Caco-2 (cell line): Measurements from ENCODE around the gene ZNF839. TPM values are rescaled to one million over a fixed set of nuclear protein-coding genes. Genes with fewer than 3 reads are reported as not detected.

ENCODE experiments used
- BruUV-seq: library from RNA; stranded (reverse); fragments of 400-500 nt; replicated peaks from 2 replicates; lab custom pipeline; 2021; lab: Mats Ljungman, UMichigan
- CTCF ChIA-PET: fragments of 300-600 bp; sonication (Branson Sonifier 250); formaldehyde crosslinking; loops from one replicate; lab custom pipeline; 2022; ENCODE audit warnings: antibody characterized with exemption; lab: Charles Lee
- POLR2A ChIA-PET: fragments of 300-600 bp; sonication (Branson Sonifier 250); formaldehyde crosslinking; loops from one replicate; lab custom pipeline; 2022; ENCODE audit warnings: antibody characterized with exemption; lab: Charles Lee
- DNase-seq, 2 experiments: peaks; one replicate each; pipeline versions ENCODE4 v3.0.0 to v3.0.0-alpha.2; 2020 to 2022
- H3K27me3 ChIP-seq: replicated peaks from 2 replicates; pipeline ENCODE4 v1.6.0; 2011; ENCODE audit warnings: low read length; ENCODE audit not compliant: control insufficient read depth, insufficient read depth
- H3K36me3 ChIP-seq: 2 replicates; pipeline ENCODE4 v1.5.1; 2011; ENCODE audit warnings: low read length; ENCODE audit not compliant: control insufficient read depth, insufficient read depth
- H3K4me1 ChIP-seq: fragments of 250-450 bp; sonication (Bioruptor Pico); 2 replicates; pipeline ENCODE4 v1.5.1; 2020; ENCODE audit warnings: mild to moderate bottlenecking
- H3K4me3 ChIP-seq: 2 replicates; pipeline ENCODE4 v1.5.1; 2011; ENCODE audit warnings: low read depth, mild to moderate bottlenecking, control low read depth, low read length
- H3K9me3 ChIP-seq: fragments of 250-450 bp; sonication (Bioruptor Pico); 2 replicates; pipeline ENCODE4 v1.5.1; 2020; ENCODE audit warnings: mild to moderate bottlenecking, moderate library complexity
- H3K27ac Mint-ChIP-seq: one replicate; pipeline ENCODE4 v1.8.0; 2022; ENCODE audit warnings: mixed read lengths; ENCODE audit not compliant: unreplicated experiment
- H3K27me3 Mint-ChIP-seq: one replicate; pipeline ENCODE4 v1.8.0; 2022; ENCODE audit warnings: mixed read lengths; ENCODE audit not compliant: insufficient read depth, unreplicated experiment
- H3K36me3 Mint-ChIP-seq: one replicate; pipeline ENCODE4 v1.8.0; 2022; ENCODE audit warnings: mild to moderate bottlenecking, mixed read lengths; ENCODE audit not compliant: insufficient read depth, unreplicated experiment
- H3K4me1 Mint-ChIP-seq: one replicate; pipeline ENCODE4 v1.8.0; 2022; ENCODE audit warnings: low read depth, mixed read lengths; ENCODE audit not compliant: unreplicated experiment
- H3K4me3 Mint-ChIP-seq: one replicate; pipeline ENCODE4 v1.8.0; 2022; ENCODE audit warnings: mild to moderate bottlenecking, moderate library complexity, mixed read lengths; ENCODE audit not compliant: unreplicated experiment
- H3K9me3 Mint-ChIP-seq: one replicate; pipeline ENCODE4 v1.8.0; 2022; ENCODE audit warnings: mixed read lengths; ENCODE audit not compliant: unreplicated experiment
- intact Hi-C: fragments of 100-400 bp; cut with micrococcal nuclease; formaldehyde crosslinking; loops from one replicate; pipeline ENCODE4 v1.10.0; 2022; ENCODE audit not compliant: unreplicated experiment
- total RNA-seq: library from RNA; stranded (reverse); gene quantifications from 2 replicates; pipeline ENCODE4 v1.2.3, GENCODE V29; 2022
- TF ChIP-seq, protein P1 (sequence below), 2 experiments: fragments of 200-600 bp in 1 of 2; IDR thresholded peaks; 1 replicate in 1 of 2; 2 replicates in 1 of 2; pipeline versions ENCODE4 v1.5.1 to v1.8.0; 2011 to 2022; ENCODE audit warnings: antibody characterized with exemption in 1 of 2, control low read depth in 1 of 2, inconsistent platforms in 1 of 2, low read depth in 1 of 2, low read length in 1 of 2, mild to moderate bottlenecking in 1 of 2, moderate library complexity in 1 of 2; ENCODE audit not compliant: insufficient read depth in 1 of 2, severe bottlenecking in 1 of 2, unreplicated experiment in 1 of 2

Gene ZNF839
- total RNA-seq, 1 experiment from 2014 or later: 11.9 TPM

DNA sequence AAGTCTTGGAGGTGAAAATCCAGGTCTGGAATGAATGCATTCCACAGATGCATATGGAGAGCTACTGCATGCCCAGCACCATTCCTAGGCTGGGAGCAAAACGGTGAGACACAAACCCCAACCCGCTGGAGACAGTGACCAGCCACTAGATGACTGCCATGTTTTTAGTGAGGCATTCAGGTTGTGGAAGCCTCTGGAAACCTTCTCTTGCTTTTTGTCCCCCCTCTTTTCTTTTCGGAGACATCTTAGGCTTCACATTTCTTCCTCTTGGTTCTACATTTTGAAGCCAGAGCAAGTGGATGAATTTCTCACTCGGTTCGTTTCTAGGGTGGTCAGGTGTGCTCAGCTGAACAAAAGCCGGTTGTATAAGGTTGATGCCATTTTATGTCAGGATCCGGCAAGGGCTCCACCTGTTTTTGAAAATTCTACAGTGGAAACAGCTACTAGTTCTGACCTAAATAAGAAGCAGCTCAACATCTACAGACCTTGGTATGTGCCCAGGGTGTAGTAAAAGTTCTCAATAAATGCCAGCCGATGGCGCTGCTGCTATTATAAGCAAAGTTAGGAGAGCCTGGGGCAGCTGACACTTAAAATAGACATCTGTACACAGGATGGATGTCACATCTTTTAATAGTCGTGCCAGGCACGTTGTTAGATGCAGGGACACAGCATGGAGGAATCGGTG, 1.8 kb upstream of the ZNF839 start:
- peak overlapping the region; percentile 89 for H3K4me3 Mint-ChIP-seq
- CTCF ChIA-PET: interaction anchor here (0.7 to 1.3 kb wide), 4 partner anchors 86 to 254 kb away, joined by 3 to 6 read pairs (median 4); no protein-coding TSS in a partner anchor
- no peaks in the 10 kb centered on the region for H3K9me3 Mint-ChIP-seq
- peaks cover 40% of the 10 kb centered on the region for H3K36me3 Mint-ChIP-seq
- H3K27me3 Mint-ChIP-seq: no peaks in the 10 kb centered on the region
- POLR2A ChIA-PET: interaction anchor here (1.2 kb wide), 1 partner anchor 10 kb away, joined by 3 read pairs; no protein-coding TSS in a partner anchor
- Histone ChIP-seq H3K9me3 (no peaks in the 10 kb centered on the region), H3K36me3 (no peaks in the 10 kb centered on the region), H3K27me3 (no peaks in the 10 kb centered on the region), H3K4me1 (peaks cover 37% of the 10 kb centered on the region), H3K4me3 (peak overlapping the region; percentile 55)
- DNase-seq: peak in 1 of 2 experiments; percentile 28
- BruUV-seq: TSS peak; percentile 29
- TF ChIP-seq, protein P1, sequence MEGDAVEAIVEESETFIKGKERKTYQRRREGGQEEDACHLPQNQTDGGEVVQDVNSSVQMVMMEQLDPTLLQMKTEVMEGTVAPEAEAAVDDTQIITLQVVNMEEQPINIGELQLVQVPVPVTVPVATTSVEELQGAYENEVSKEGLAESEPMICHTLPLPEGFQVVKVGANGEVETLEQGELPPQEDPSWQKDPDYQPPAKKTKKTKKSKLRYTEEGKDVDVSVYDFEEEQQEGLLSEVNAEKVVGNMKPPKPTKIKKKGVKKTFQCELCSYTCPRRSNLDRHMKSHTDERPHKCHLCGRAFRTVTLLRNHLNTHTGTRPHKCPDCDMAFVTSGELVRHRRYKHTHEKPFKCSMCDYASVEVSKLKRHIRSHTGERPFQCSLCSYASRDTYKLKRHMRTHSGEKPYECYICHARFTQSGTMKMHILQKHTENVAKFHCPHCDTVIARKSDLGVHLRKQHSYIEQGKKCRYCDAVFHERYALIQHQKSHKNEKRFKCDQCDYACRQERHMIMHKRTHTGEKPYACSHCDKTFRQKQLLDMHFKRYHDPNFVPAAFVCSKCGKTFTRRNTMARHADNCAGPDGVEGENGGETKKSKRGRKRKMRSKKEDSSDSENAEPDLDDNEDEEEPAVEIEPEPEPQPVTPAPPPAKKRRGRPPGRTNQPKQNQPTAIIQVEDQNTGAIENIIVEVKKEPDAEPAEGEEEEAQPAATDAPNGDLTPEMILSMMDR (IDR thresholded peaks at IDR 0.05; ENCODE audit: insufficient read depth in 1 of 2, low read depth in 1 of 2, low read length in 1 of 2, severe bottlenecking in 1 of 2, unreplicated experiment in 1 of 2): peak in 1 of 2 experiments; percentile 30
- H3K4me1 Mint-ChIP-seq: peaks cover 33% of the 10 kb centered on the region
- peak overlapping the region; percentile 94 for H3K27ac Mint-ChIP-seq
- intact Hi-C loops: loop anchor here (1.0 to 5.0 kb wide), 5 partner anchors 180 to 740 kb away; partner anchors contain the start of genes CDC42BPB, DYNC1H1 and WDR20

DNA sequence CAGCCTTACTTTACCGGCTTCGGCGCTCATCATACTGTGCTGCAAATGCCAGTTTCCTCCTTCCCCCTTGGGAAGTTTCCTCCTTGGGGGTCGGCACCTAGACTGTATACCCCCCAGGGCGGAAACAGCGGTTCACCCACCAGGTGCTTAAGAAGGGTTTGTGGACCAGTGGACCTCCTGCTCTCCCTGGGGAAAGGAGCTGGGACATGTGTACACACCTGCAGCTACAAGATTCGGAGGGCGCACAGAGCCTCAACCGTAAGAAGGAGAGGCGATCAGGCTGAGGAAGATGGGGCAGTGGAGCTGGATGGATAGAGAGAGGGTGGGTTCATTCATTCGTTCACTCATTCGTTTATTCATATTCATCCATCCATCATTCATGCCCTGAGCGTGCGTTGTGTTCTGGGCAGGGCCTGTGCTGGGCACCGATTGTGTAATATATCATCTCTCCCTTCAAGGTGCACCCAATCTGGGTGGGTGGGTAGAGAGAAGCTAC, 717 bp upstream of the ZNF839 start:
- CTCF ChIA-PET: interaction anchor here (0.6 kb wide), 1 partner anchor 155 kb away, joined by 4 read pairs; no protein-coding TSS in a partner anchor
- BruUV-seq: no TSS peak
- H3K4me3 Mint-ChIP-seq: peak overlapping the region; percentile 89
- H3K27ac Mint-ChIP-seq: peak overlapping the region; percentile 93
- H3K4me1 ChIP-seq: peaks cover 37% of the 10 kb centered on the region
- DNase-seq: no peak
- no peaks in the 10 kb centered on the region for H3K27me3 ChIP-seq
- POLR2A ChIA-PET: no interaction called here
- intact Hi-C loops: loop anchor here (5.0 kb wide), 3 partner anchors 182 to 738 kb away; partner anchors contain the start of genes CDC42BPB, DYNC1H1 and WDR20
- peaks cover 33% of the 10 kb centered on the region for H3K4me1 Mint-ChIP-seq
- no peaks in the 10 kb centered on the region for H3K9me3 Mint-ChIP-seq
- no peaks in the 10 kb centered on the region for H3K27me3 Mint-ChIP-seq
- H3K36me3 ChIP-seq: no peaks in the 10 kb centered on the region
- H3K9me3 ChIP-seq: no peaks in the 10 kb centered on the region
- peaks cover 40% of the 10 kb centered on the region for H3K36me3 Mint-ChIP-seq
- H3K4me3 ChIP-seq: peak overlapping the region; percentile 72
- TF ChIP-seq, protein P1 (IDR thresholded peaks at IDR 0.05; ENCODE audit: insufficient read depth in 1 of 2, low read depth in 1 of 2, low read length in 1 of 2, severe bottlenecking in 1 of 2, unreplicated experiment in 1 of 2): no peak

DNA sequence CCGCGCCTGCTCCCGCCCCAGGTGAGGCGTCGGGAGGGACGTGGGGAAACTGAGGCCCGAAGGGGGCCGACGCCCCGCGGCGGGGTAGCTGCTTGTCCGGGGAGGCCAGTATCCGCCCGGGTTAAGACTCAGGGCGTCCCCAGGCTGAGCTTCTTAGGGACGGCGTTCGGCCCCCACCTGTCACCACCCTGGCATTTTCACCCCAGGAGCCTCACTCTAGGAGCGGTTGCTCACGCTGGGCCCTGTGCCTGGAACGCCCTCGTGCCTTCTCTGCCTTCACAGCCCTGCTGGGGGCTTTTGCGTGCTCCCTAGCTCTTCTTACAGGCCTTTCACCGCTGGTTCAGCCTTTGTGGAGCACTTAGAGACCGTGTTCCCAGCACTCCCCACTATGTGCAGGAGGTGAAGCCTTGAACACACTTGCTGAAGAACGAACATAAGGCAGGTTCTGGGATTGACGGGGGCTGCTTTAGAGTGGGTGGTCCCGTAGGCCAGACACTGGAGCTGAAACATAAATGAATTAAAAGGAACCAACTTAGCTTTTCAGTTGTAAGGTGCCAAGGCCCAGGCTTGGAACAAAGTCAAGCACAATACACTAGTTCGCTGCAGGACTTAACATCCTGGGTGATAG, 601 bp downstream of the ZNF839 start:
- Mint-ChIP-seq H3K27me3 (no peaks in the 10 kb centered on the region), H3K4me1 (peaks cover 24% of the 10 kb centered on the region), H3K4me3 (peak overlapping the region; percentile 89), H3K9me3 (no peaks in the 10 kb centered on the region), H3K27ac (peak overlapping the region; percentile 93), H3K36me3 (peaks cover 32% of the 10 kb centered on the region)
- no peaks in the 10 kb centered on the region for H3K9me3 ChIP-seq
- peak in 1 of 2 experiments; percentile 39 for DNase-seq
- no TSS peak for BruUV-seq
- intact Hi-C loops: no loop called here
- CTCF ChIA-PET: no interaction called here
- POLR2A ChIA-PET: no interaction called here
- no peaks in the 10 kb centered on the region for H3K27me3 ChIP-seq
- H3K4me1 ChIP-seq: peaks cover 37% of the 10 kb centered on the region
- TF ChIP-seq, protein P1 (IDR thresholded peaks at IDR 0.05; ENCODE audit: insufficient read depth in 1 of 2, low read depth in 1 of 2, low read length in 1 of 2, severe bottlenecking in 1 of 2, unreplicated experiment in 1 of 2): no peak
- no peaks in the 10 kb centered on the region for H3K36me3 ChIP-seq
- peak overlapping the region; percentile 72 for H3K4me3 ChIP-seq
